B cell (primary cell): ENCODE results near the gene LPCAT1. TPM values are rescaled to one million over a fixed set of nuclear protein-coding genes. Genes with fewer than 3 reads are reported as not detected.

Experiments
- ATAC-seq: fragments of 200-7000 bp; cut with Tn5 transposase; one replicate; pipeline ENCODE4 v1.10.0; 2021; ENCODE audit warnings: low read depth, mild to moderate bottlenecking, moderate number of reproducible peaks, moderate library complexity
- CTCF ChIA-PET: fragments of 350-600 bp; sonication (Branson Sonifier 250); formaldehyde crosslinking; loops from one replicate; lab custom pipeline; 2021; ENCODE audit warnings: antibody characterized with exemption, inconsistent platforms; lab: Charles Lee
- POLR2A ChIA-PET: fragments of 350-600 bp; sonication (Branson Sonifier 250); formaldehyde crosslinking; loops from one replicate; lab custom pipeline; 2021; ENCODE audit warnings: antibody characterized with exemption; lab: Charles Lee
- DNase-seq: peaks from one replicate; pipeline ENCODE4 v3.0.0; 2013
- H2AFZ ChIP-seq: 2 replicates; pipeline ENCODE4 v1.6.1; 2012; ENCODE audit warnings: mild to moderate bottlenecking, low read depth, low read length; ENCODE audit not compliant: insufficient read depth, poor library complexity, severe bottlenecking
- H3K27ac ChIP-seq, 2 donors: 1 replicate in 1 of 2; 2 replicates in 1 of 2; pipeline ENCODE4 v1.5.1; 2012 to 2013; ENCODE audit warnings: low read length in 2 of 2, mild to moderate bottlenecking in 2 of 2, moderate library complexity in 1 of 2
- H3K27me3 ChIP-seq, 4 experiments: fragments of 200-600 bp in 1 of 4; sonication (generic) in 1 of 4; replicated peaks in 1 of 4; 1 replicate in 2 of 4; 2 replicates in 2 of 4; pipeline versions ENCODE4 v1.6.1 to v1.7.0; 2013 to 2016; ENCODE audit warnings: low read length in 3 of 4, mild to moderate bottlenecking in 2 of 4, mixed read lengths in 1 of 4, moderate library complexity in 1 of 4; ENCODE audit not compliant: insufficient read depth in 4 of 4, control insufficient read depth in 3 of 4; ENCODE audit errors: control extremely low read depth in 1 of 4
- H3K36me3 ChIP-seq, 2 experiments: replicated peaks in 1 of 2; 1 replicate in 1 of 2; 2 replicates in 1 of 2; pipeline versions ENCODE4 v1.6.1 to v1.7.1; 2013; ENCODE audit warnings: low read length in 1 of 2; ENCODE audit not compliant: insufficient read depth in 2 of 2, control insufficient read depth in 1 of 2; ENCODE audit errors: control extremely low read depth in 1 of 2, extremely low read depth in 1 of 2
- H3K4me1 ChIP-seq, 2 donors: fragments of 200-600 bp in 1 of 2; sonication (generic) in 1 of 2; 1 replicate in 1 of 2; 2 replicates in 1 of 2; pipeline versions ENCODE4 v1.5.1 to v1.6.1; 2013 to 2017; ENCODE audit warnings: low read length in 2 of 2; ENCODE audit not compliant: control insufficient read depth in 2 of 2, insufficient read depth in 2 of 2
- H3K4me2 ChIP-seq: replicated peaks from 2 replicates; pipeline ENCODE3; 2012; ENCODE audit warnings: mild to moderate bottlenecking, low read depth, low read length; ENCODE audit not compliant: poor library complexity, severe bottlenecking
- H3K4me3 ChIP-seq, 5 experiments: fragments of 200-600 bp in 1 of 5; sonication (generic) in 1 of 5; 1 replicate in 3 of 5; 2 replicates in 2 of 5; pipeline versions ENCODE4 v1.5.1 to v1.7.0; 2011 to 2016; ENCODE audit warnings: low read length in 4 of 5, mild to moderate bottlenecking in 4 of 5, low read depth in 2 of 5, control low read depth in 1 of 5, moderate library complexity in 1 of 5; ENCODE audit not compliant: insufficient read depth in 1 of 5; ENCODE audit errors: control extremely low read depth in 1 of 5, extremely low read depth in 1 of 5
- H3K79me2 ChIP-seq: fragments of 200-600 bp; sonication (generic); one replicate; pipeline ENCODE4 v1.6.0; 2016; ENCODE audit warnings: low read length; ENCODE audit not compliant: control insufficient read depth, insufficient read depth
- H3K9ac ChIP-seq: fragments of 200-600 bp; sonication (generic); 2 replicates; pipeline ENCODE4 v1.6.1; 2017; ENCODE audit warnings: mild to moderate bottlenecking, low read length, moderate library complexity
- H3K9me3 ChIP-seq, 3 donors: one replicate each; pipeline versions ENCODE4 v1.6.1 to v1.7.1; 2013; ENCODE audit warnings: low read length in 2 of 3; ENCODE audit not compliant: control insufficient read depth in 2 of 3, insufficient read depth in 1 of 3; ENCODE audit errors: control extremely low read depth in 1 of 3
- H4K20me1 ChIP-seq: 2 replicates; pipeline ENCODE4 v1.6.0; 2012; ENCODE audit warnings: mild to moderate bottlenecking, low read length; ENCODE audit not compliant: insufficient read depth, control insufficient read depth, poor library complexity, severe bottlenecking
- H3K27ac Mint-ChIP-seq: one replicate; pipeline ENCODE4 v1.8.0; 2021; ENCODE audit warnings: mixed read lengths
- H3K27me3 Mint-ChIP-seq: one replicate; pipeline ENCODE4 v1.8.0; 2021; ENCODE audit warnings: mixed read lengths
- H3K4me1 Mint-ChIP-seq: one replicate; pipeline ENCODE4 v1.8.0; 2021; ENCODE audit warnings: mixed read lengths
- H3K4me3 Mint-ChIP-seq: one replicate; pipeline ENCODE4 v1.8.0; 2021; ENCODE audit warnings: mixed read lengths
- H3K9me3 Mint-ChIP-seq: one replicate; pipeline ENCODE4 v1.8.0; 2022; ENCODE audit warnings: mixed read lengths; ENCODE audit not compliant: insufficient read depth
- CTCF ChIP-seq: fragments of 200-600 bp; IDR thresholded peaks from one replicate; pipeline ENCODE4 v1.8.0; 2022; ENCODE audit warnings: antibody characterized with exemption, mild to moderate bottlenecking
- EZH2 ChIP-seq: IDR thresholded peaks from 2 replicates; pipeline ENCODE4 v1.6.1; 2012; ENCODE audit warnings: borderline replicate concordance, low read depth, mild to moderate bottlenecking, moderate library complexity, low read length; ENCODE audit not compliant: insufficient read depth, poor library complexity, severe bottlenecking
- WGBS: methylation state at CpG from one replicate; pipeline ENCODE4 v1.1.5; 2013; ENCODE audit warnings: missing lambda C conversion rate; ENCODE audit not compliant: insufficient coverage; 5-methylcytosine and 5-hydroxymethylcytosine counted together
- intact Hi-C: fragments of 100-400 bp; cut with micrococcal nuclease; formaldehyde crosslinking; loops from one replicate; pipeline ENCODE4 v1.10.0; 2022
- polyA plus RNA-seq: library from polyadenylated mRNA; depleted of rRNA; stranded (reverse); fragments of >200 nt; gene quantifications from 2 replicates; pipeline ENCODE4 v1.2.3, GENCODE V29; 2012
- total RNA-seq, 2 donors: library from RNA; stranded (reverse); fragments of 120-200 nt in 1 of 2; gene quantifications; 1 replicate in 1 of 2; 2 replicates in 1 of 2; pipeline versions ENCODE4 v1.2.3 to v1.2.4, GENCODE V29; 2013 to 2022

Gene LPCAT1
- total and polyA plus RNA-seq, 2 donors (not counting 1 experiment from before 2014, with no cell fraction given): 94.8 to 159 TPM

- Histone ChIP-seq H3K27ac (peak overlapping the region; percentile 91 to 96), H3K4me1 (peaks cover 69 to 77% of the 10 kb centered on the region in 2 donors), H3K9me3 (peaks cover 0 to 3% (median 0%) of the 10 kb centered on the region in 3 donors), H3K36me3 (peaks cover 0 to 36% of the 10 kb centered on the region in 2 experiments), H4K20me1 (peaks cover 7% of the 10 kb centered on the region), H3K9ac (peak overlapping the region; percentile 56), H3K79me2 (peaks cover 91% of the 10 kb centered on the region), H3K27me3 (no peaks in the 10 kb centered on the region), H3K4me2 (peak overlapping the region; percentile 77), H2AFZ (no peak overlapping the region), H3K4me3 (peak overlapping the region in 4 of 5 experiments; percentile 2 to 54 (median 34))
- TF ChIP-seq EZH2 (no peak), CTCF (no peak)
- DNase-seq (peak; percentile 41), ATAC-seq (no peak)
- Mint-ChIP-seq H3K4me3 (peak overlapping the region; percentile 83), H3K27ac (peak overlapping the region; percentile 95), H3K9me3 (no peaks in the 10 kb centered on the region), H3K4me1 (peaks cover 73% of the 10 kb centered on the region), H3K27me3 (no peaks in the 10 kb centered on the region)
- ChIA-PET CTCF (interaction anchor here (1.8 to 4.4 kb wide), 3 partner anchors 9 to 23 kb away, joined by 5 to 81 read pairs (median 34); no protein-coding TSS in a partner anchor), POLR2A (interaction anchor here (0.6 to 3.4 kb wide), 5 partner anchors 9 to 21 kb away, joined by 3 to 36 read pairs (median 8); partner anchors contain the start of gene LPCAT1)
- intact Hi-C loops: no loop called here
- WGBS: 19% methylated on average over 5 of the region's 12 CpGs
Measured at GRCh38 chr5:1504617-1505016, 19.1 kb downstream of the LPCAT1 start.

- intact Hi-C loops: no loop called here
- Histone ChIP-seq H3K4me2 (peak overlapping the region; percentile 77), H3K4me3 (peak overlapping the region in 4 of 5 experiments; percentile 10 to 54 (median 34)), H2AFZ (peak overlapping the region; percentile 7), H3K4me1 (peaks cover 73 to 82% of the 10 kb centered on the region in 2 donors), H3K9ac (peak overlapping the region; percentile 56), H4K20me1 (peaks cover 7% of the 10 kb centered on the region), H3K9me3 (peaks cover 0 to 3% (median 0%) of the 10 kb centered on the region in 3 donors), H3K27ac (peak overlapping the region; percentile 91 to 96), H3K36me3 (peaks cover 0 to 32% of the 10 kb centered on the region in 2 experiments), H3K27me3 (no peaks in the 10 kb centered on the region), H3K79me2 (peaks cover 89% of the 10 kb centered on the region)
- 43% methylated on average over 7 of the region's 14 CpGs for WGBS
- H3K27ac Mint-ChIP-seq: peak overlapping the region; percentile 95
- H3K27me3 Mint-ChIP-seq: no peaks in the 10 kb centered on the region
- no peaks in the 10 kb centered on the region for H3K9me3 Mint-ChIP-seq
- CTCF ChIA-PET: interaction anchor here (0.8 to 4.4 kb wide), 14 partner anchors 9 to 141 kb away, joined by 3 to 81 read pairs (median 4); partner anchors contain the start of gene LPCAT1
- ATAC-seq (peak; percentile 16), DNase-seq (no peak)
- TF ChIP-seq EZH2 (no peak), CTCF (peak; percentile 65)
- peak overlapping the region; percentile 83 for H3K4me3 Mint-ChIP-seq
- POLR2A ChIA-PET: interaction anchor here (0.6 to 3.4 kb wide), 13 partner anchors 9 to 1391 kb away, joined by 3 to 36 read pairs (median 4); partner anchors contain the start of gene LPCAT1
- peaks cover 76% of the 10 kb centered on the region for H3K4me1 Mint-ChIP-seq
Measured at GRCh38 chr5:1504069-1504595, 19.6 kb downstream of the LPCAT1 start.
